HG03565 (cell line): Measurements from ENCODE around the gene OLFM1.

ENCODE experiments used
- ATAC-seq: cut with Tn5 transposase; IDR thresholded peaks from one replicate; pipeline ENCODE4 v1.9.1; 2021; ENCODE audit warnings: mild to moderate bottlenecking, moderate library complexity; ENCODE audit not compliant: unreplicated experiment

OLFM1 gene

DNA sequence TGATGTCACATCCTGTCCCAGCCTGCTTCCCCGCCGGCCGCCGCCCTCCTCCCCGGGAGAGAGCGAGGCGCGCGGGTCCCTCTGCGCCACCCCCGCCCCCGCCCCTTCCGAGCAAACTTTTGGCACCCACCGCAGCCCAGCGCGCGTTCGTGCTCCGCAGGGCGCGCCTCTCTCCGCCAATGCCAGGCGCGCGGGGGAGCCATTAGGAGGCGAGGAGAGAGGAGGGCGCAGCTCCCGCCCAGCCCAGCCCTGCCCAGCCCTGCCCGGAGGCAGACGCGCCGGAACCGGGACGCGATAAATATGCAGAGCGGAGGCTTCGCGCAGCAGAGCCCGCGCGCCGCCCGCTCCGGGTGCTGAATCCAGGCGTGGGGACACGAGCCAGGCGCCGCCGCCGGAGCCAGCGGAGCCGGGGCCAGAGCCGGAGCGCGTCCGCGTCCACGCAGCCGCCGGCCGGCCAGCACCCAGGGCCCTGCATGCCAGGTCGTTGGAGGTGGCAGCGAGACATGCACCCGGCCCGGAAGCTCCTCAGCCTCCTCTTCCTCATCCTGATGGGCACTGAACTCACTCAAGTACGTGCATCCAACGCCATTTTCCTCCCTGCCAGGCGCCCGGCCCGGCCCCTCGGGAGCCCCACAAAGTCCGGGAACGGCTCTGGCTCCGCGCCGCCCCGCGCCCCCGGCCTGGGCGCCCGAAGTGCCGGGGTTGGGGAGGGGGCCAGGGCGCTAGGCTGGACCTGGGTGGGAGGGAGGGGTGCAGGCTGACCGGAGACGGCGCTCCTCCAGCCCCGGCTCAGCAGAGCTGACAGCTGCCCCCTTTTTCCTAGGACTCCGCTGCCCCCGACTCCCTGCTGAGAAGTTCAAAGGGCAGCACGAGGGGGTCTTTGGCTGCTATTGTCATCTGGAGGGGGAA lies 12.0 kb upstream of the OLFM1 start:
- ATAC-seq = no peak

- no peak for ATAC-seq
Observed at GRCh38 chr9:135076143-135076875, 11.2 kb upstream of the OLFM1 start.

DNA sequence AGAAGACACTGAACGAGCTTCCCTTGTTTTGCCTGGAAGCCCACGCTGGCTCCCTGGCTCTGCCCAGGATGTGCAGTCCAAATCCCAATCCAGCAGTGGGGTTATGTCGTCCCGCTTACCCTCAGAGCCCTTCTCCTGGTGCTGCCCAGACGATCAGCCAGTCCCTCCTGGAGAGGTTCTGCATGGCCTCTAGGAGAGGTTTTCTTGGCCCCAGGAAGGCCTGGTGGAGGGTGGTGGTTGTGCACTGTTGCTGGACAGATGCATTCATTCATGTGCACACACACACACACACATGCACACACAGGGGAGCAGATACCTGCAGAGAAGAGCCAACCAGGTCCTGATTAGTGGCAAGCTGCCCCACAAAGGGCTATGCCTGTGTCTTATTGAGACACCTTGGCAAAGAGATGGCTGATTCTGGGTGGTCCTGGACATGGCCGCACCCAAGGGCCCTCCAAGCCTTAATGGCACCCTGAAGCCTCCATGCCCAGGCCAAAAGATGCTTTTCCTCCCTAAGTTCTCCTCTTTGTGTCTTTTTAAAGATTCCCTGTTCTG lies 10.5 kb upstream of the OLFM1 start:
- ATAC-seq = no peak

- no peak for ATAC-seq
Observed at GRCh38 chr9:135077497-135078200, 9.8 kb upstream of the OLFM1 start.

- ATAC-seq = no peak
Observed at GRCh38 chr9:135078361-135078821, 9.1 kb upstream of the OLFM1 start.

GRCh38 chr9:135079018-135079417 lies 8.4 kb upstream of the OLFM1 start:
- no peak for ATAC-seq

- ATAC-seq = no peak
Observed at GRCh38 chr9:135079676-135080075, 7.8 kb upstream of the OLFM1 start.

GRCh38 chr9:135080286-135081263 lies 6.9 kb upstream of the OLFM1 start:
- no peak for ATAC-seq

DNA sequence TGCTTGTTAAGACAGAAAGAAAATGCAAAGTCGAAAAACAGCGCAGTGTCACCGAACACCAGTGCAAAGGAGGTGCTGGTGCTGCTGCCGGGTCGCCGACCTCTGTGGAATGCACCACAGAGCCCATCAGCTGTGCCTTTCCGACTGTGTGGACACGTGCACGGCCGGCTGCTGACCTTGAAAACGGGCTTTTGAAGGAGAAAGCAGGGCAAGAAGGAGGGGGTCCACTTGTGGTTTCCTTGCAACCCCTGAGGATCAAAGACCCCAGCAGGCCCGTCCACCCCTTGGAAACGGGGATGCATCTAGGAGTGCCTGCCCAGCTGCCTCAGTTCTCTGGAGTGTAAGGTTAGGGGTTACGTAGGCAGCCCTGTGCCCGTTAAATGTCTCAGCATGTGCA lies 6.2 kb upstream of the OLFM1 start:
- ATAC-seq = no peak

DNA sequence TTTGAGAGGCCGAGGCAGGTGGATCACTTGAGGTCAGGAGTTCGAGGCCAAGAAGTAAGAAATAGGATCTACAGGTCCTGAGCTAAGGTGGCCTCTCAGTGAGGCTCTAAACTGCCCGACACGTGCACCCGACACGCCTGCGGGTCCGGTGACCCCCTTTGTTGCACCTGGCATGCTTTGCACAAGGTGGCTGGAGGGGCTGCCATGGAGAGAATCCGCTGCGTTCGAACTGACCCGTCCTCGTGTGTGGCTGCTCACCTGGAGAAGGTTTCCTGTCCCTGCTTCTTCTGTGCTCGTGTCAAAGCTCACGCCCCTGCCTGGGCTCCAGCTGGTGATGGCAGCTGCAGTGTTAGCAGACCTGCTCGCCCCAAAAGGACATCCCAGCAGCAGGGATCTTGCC lies 5.7 kb upstream of the OLFM1 start:
- ATAC-seq = no peak

DNA sequence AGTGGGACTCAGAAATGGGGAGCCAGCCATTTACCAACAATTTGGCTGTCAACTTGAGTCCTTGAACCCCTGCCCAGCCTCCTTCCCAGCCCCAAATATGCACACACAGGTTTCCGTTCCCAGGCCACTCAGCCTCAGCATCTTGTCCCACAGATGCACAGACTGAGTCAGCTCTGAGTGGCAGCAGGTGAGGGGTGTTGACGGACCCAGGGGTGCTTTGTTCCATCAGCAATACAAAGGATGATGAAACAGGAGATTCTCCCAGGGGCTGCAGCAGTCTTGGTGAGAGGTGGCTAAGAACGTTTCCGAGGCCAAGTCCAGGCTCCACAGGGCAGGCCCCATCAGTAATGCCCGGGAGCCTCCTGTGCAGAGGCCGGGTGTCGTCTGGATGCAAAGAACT lies 4.9 kb upstream of the OLFM1 start:
- no peak for ATAC-seq

DNA sequence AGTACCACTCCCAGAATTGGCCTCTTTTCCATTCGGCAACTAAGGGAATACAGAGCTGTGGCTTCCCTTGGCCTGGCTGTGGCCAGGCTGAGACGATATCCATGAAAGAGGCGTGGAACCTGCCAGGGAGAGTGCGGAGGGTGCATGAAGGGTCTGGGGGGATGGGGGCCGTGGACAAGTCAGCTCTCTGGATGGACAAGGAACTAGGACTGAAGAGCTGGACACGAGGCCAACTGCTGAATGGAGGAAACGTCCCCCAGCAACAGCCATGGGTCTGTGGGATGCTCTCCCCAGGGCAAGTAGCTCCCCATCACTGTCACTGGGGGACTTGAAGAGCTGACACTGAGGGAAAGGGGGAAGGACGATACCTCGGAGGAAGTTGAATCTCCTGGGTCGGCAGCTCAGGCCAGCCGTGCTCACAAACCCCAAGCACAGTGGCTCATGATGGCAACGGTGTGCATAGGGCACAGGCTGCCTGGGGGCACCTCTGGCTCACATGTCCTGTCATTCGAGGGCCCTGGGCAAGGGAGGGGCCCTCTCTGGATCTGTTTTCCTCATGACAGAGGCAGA lies 4.1 kb upstream of the OLFM1 start:
- no peak for ATAC-seq

DNA sequence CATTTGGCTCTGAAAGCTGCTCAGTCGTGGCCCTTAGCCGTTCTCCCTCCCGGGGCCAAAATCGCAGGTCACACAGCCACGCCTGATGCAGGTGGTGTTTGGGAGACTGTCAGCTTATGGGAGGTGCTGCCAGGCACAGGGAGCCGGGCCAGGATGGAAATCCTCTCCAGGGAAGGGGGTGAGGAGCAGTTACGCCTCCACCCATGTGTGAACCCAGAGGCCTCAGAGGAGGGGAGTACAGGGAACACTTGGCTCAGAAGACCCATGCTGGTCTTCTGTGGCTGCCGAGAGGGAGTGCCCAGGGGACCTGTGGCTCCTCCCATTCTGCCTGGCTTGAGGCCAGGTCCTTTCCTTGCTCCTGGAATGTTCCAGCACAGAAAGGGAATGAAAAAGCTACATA lies 3.6 kb upstream of the OLFM1 start:
- ATAC-seq = no peak

DNA sequence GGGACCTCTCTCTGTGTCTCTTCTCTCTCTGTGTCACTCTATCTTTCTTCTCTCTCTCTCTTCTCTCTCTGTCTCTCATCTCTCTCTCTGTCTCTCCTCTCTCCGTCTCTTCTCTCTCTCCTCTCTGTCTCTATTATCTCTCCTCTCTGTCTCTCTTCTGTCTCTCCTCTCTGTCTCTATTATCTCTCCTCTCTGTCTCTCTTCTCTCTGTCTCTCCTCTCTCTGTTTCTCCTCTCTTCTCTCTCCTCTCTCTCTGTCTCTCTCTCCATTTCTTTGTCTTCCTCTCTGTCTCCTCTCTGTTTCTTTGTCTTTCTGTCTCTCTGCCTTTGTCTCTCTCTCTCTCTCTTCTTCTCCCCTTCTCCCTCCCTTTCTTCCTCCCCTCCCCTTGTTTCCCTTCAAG lies 3.2 kb upstream of the OLFM1 start:
- ATAC-seq = no peak

- ATAC-seq = no peak
Observed at GRCh38 chr9:135084881-135085760, 2.3 kb upstream of the OLFM1 start.

GRCh38 chr9:135085830-135086546 lies 1.5 kb upstream of the OLFM1 start:
- no peak for ATAC-seq

DNA sequence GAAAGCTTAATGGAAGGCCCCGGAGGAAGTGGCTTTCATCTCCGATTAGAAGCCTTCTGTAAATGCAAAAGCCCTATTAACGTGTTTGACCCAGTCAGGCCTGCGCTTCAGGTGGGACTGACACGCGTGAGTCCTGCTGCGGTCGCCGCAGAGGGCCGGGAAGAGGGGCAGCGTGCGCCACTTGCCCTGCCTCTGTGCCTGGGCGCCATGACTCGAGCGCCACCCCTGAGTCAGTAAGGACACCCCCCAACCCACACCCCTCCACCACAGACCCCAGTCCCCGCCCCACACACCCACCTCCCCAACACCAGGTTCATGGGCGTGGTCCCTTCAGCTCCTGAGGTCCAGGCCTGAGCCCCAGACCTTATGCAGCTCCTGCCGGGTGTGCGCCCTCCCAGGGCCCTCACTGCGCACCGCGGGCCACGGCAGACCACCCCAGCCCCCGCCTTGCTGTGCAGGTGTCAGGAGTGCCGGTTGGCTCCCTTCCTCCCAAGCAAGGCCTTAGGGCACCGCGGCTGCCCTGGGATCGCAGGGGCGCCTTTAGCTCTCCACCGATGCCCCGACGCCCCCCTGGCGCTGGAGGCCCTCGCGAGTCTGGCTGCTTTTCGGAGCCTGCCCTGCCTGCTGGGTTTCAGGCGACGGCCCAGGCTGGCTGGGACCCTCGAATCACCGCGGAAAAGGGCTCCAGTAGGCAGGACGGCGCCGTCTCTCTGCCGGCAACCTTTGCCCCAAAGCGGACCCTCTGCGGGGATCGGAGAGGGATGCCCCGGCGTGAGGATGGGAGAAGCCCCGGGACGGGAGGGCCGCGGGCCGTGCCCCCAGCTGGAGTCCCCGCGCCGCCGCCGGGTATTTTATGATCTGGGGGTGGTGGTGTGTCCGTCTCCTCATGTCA lies 625 bp upstream of the OLFM1 start:
- no peak for ATAC-seq
